ACHN (cell line): Measurements from ENCODE around the gene LENG9.
"Not testable (repeated sequence)": the region's sequence is repeated elsewhere in the genome, so short reads cannot be mapped to it uniquely, and the experiment has no call there.

Experiments
- DNase-seq: peaks from one replicate; pipeline ENCODE4 v3.0.0-alpha.2; 2015
- in situ Hi-C: cut with HindIII; loops from 2 replicates; pipeline ENCODE4 v1.10.0; 2017; ENCODE audit warnings: low sequenced_read_pairs, low pct_ligation_motif_present, low pct_unique_long_range_greater_than_20kb

LENG9 gene

GRCh38 chr19:54463531-54464043, at the start of gene LENG9:
Gene LENG9 (minus strand): TSS chr19:54463778. CDS start chr19:54463526, 252 bp downstream.
- DNase-seq, result peak; percentile 51
- in situ Hi-C loops, result no loop called here

GRCh38 chr19:54509200-54509940, 45.8 kb upstream of the LENG9 start:
- in situ Hi-C loops, result not testable (repeated sequence)

DNA sequence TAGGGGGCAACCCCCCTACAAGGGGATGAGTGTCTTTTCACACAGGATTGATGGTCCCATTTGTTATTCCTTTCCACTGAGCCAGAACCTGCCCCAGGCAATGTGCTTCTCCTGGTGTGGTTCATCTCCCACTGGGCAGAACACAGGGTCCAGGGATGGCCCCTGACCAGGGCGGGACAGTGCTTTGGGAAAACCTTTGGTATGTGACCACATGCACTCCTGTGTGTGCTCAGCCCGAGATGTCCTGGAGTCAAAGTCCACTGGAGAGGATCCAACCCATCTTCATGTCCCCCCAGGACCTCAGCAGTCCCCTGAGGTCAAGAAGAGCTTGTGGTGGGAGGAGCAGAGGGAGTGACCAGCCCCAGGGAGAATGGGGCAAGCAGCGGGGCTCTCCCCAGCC, 44.9 kb upstream of the LENG9 start:
- in situ Hi-C loops, DNase-seq: not testable (repeated sequence)

More at GRCh38 chr19:54509200-54509940, 45.8 kb upstream of the LENG9 start:
- not testable (repeated sequence) for DNase-seq

DNA sequence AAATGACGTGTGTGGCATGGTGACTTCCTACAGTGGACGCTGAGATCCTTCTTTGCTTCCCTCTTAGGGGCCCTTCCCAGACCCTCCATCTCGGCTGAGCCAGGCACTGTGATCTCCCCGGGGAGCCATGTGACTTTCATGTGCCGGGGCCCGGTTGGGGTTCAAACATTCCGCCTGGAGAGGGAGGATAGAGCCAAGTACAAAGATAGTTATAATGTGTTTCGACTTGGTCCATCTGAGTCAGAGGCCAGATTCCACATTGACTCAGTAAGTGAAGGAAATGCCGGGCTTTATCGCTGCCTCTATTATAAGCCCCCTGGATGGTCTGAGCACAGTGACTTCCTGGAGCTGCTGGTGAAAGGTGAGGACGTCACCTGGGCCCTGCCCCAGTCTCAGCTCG, 44.2 kb upstream of the LENG9 start:
- in situ Hi-C loops, result no loop called here
- DNase-seq, result no peak

GRCh38 chr19:54507038-54507717, 43.6 kb upstream of the LENG9 start:
- DNase-seq, in situ Hi-C loops: not testable (repeated sequence)

GRCh38 chr19:54506079-54506478, 42.5 kb upstream of the LENG9 start:
- in situ Hi-C loops, result no loop called here
- no peak for DNase-seq

- DNase-seq, in situ Hi-C loops: not testable (repeated sequence)
Measured at GRCh38 chr19:54505542-54505941, 42.0 kb upstream of the LENG9 start.

- in situ Hi-C loops, result no loop called here
- no peak for DNase-seq
Measured at GRCh38 chr19:54502518-54503048, 39.0 kb upstream of the LENG9 start, which contains the start of gene LAIR2. Gene LAIR2 (plus strand): TSS chr19:54502831. CDS start chr19:54502919, 88 bp downstream.

GRCh38 chr19:54498451-54498772, 34.8 kb upstream of the LENG9 start:
- in situ Hi-C loops, DNase-seq: not testable (repeated sequence)

- in situ Hi-C loops, DNase-seq: not testable (repeated sequence)
Measured at GRCh38 chr19:54497747-54498450, 34.3 kb upstream of the LENG9 start.

DNA sequence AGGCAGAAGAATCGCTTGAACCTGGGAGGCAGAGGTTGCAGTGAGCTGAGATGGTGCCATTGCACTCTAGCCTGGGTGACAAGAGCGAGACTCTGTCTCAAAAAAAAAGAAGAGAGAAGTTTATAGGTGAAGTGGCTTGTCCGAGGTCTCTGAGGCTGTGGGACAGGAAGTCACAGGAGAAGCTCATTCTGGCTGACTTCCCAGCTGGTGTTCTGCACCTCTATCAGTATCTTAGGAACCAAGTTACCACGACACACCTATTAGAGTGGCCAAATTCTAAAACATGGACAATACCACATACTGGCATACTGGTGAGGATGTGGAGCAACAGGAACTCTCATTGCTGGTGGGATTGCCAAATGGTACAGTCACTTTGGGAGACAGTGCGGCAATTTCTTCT, 31.7 kb upstream of the LENG9 start:
- DNase-seq, in situ Hi-C loops: not testable (repeated sequence)

DNA sequence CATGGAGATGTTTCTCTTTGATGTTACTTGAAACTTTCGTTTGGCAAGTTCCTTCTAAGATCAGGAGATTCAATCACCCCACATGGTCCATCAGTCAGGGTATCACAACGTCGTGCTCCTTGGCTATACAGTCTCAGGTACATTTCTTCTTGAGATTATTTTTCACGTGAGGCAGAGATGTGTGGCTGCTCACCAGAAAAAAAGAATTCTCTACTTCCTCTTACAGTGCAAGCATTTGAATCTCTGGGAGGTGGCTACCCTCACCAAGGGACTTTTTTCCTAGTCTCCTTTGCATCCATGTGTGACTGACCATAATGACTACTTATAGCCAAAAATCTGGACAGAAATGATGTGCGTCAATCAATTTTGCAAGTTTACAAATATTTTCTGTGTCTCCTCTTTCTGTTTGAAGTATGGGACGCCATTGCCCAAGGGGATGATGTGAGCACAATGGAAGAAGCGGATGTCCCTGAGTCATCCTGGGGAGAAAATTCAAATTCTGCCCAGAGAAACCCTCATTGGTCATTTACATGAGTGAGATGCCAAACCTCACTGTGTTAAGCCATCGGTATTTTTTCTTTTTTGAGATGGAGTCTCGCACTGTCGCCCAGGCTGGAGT, 30.5 kb upstream of the LENG9 start:
- in situ Hi-C loops, result no loop called here
- no peak for DNase-seq

- in situ Hi-C loops, DNase-seq: not testable (repeated sequence)
Measured at GRCh38 chr19:54493056-54493455, 29.5 kb upstream of the LENG9 start.

- no peak for DNase-seq
- in situ Hi-C loops, result no loop called here
Measured at GRCh38 chr19:54492568-54492967, 29.0 kb upstream of the LENG9 start.

DNA sequence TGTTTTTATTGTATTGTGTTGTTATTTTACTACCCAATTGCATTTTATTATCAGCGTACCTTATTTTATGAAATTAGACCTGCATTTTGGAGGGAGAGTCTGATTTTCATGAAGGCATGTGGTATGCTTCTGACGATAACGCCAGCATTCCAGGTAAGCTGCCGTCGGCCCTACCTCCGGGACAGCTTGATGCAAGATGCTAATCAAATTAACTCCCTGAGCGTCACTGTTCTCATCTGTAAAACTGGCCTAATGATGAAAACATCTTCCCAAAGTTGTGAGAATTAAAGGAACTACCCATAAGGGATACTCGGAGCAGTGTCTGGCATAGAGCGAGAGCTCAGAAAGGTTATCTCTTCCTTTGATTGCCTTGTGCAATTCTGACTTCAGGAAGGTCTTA, 26.2 kb upstream of the LENG9 start:
- in situ Hi-C loops, result no loop called here
- DNase-seq, result no peak

DNA sequence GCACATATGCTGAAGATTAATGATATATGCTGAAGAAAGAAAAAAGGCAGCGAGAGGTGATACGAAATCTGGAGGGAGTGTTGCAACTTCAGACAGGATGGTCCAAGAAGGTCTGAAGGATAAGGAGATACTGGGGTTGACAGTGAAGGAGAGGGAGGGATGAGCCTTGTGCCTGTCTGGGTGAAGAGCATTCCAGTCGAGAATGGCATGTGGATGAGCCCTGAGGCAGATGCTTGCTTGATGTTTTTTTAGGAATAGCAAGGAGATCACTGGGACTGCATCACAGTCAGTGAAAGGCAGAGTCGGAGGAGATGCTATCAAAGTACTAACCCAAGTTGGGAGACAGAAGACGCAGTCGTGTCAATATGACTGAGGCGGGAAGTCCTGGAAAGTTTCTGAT, 25.8 kb upstream of the LENG9 start:
- in situ Hi-C loops, result no loop called here
- no peak for DNase-seq

GRCh38 chr19:54485851-54486250, 22.3 kb upstream of the LENG9 start:
- DNase-seq, result no peak

GRCh38 chr19:54484451-54484850, 20.9 kb upstream of the LENG9 start:
- no peak for DNase-seq
- in situ Hi-C loops, result no loop called here

More at GRCh38 chr19:54485851-54486250, 22.3 kb upstream of the LENG9 start:
- in situ Hi-C loops, result no loop called here
